Measurements from ENCODE around the gene HOATZ. TPM values are rescaled to one million over a fixed set of nuclear protein-coding genes. Genes with fewer than 3 reads are reported as not detected.

The HOATZ gene
- total RNA-seq, 1 donor from 2014 or later = not detected

DNA sequence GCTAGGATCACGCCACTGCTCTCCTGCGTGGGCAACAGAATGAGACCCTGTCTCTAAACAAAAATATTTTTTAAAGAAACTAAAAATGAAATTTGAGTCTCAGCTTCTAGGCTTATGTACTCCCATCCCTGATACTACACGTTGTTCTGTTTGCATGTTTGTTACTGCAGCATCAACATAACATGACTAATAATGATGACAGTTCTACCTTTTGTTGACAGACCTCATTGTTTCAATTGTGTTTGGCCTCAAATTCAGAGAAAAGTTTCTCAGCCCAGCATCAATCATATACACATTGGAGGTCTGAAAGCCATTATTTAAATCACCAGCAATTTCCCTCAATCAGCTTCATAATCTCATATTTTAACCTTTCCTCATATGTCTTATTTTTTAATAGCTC lies 46.7 kb downstream of the HOATZ start:
- Mint-ChIP-seq H3K4me1 (ENCODE audit: unreplicated experiment) (peaks cover 7% of the 10 kb centered on the region), H3K4me3 (ENCODE audit: unreplicated experiment) (no peak overlapping the region), H3K9me3 (ENCODE audit: unreplicated experiment) (no peaks in the 10 kb centered on the region), H3K27me3 (ENCODE audit: unreplicated experiment) (peaks cover 2% of the 10 kb centered on the region), H3K27ac (ENCODE audit: unreplicated experiment) (no peak overlapping the region), H3K36me3 (ENCODE audit: low read depth, unreplicated experiment) (peaks cover 27% of the 10 kb centered on the region)
- no peak for DNase-seq (ENCODE audit: low spot score)
- TF ChIP-seq, protein P1, sequence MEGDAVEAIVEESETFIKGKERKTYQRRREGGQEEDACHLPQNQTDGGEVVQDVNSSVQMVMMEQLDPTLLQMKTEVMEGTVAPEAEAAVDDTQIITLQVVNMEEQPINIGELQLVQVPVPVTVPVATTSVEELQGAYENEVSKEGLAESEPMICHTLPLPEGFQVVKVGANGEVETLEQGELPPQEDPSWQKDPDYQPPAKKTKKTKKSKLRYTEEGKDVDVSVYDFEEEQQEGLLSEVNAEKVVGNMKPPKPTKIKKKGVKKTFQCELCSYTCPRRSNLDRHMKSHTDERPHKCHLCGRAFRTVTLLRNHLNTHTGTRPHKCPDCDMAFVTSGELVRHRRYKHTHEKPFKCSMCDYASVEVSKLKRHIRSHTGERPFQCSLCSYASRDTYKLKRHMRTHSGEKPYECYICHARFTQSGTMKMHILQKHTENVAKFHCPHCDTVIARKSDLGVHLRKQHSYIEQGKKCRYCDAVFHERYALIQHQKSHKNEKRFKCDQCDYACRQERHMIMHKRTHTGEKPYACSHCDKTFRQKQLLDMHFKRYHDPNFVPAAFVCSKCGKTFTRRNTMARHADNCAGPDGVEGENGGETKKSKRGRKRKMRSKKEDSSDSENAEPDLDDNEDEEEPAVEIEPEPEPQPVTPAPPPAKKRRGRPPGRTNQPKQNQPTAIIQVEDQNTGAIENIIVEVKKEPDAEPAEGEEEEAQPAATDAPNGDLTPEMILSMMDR (IDR thresholded peaks at IDR 0.05; ENCODE audit: unreplicated experiment) = no peak

DNA sequence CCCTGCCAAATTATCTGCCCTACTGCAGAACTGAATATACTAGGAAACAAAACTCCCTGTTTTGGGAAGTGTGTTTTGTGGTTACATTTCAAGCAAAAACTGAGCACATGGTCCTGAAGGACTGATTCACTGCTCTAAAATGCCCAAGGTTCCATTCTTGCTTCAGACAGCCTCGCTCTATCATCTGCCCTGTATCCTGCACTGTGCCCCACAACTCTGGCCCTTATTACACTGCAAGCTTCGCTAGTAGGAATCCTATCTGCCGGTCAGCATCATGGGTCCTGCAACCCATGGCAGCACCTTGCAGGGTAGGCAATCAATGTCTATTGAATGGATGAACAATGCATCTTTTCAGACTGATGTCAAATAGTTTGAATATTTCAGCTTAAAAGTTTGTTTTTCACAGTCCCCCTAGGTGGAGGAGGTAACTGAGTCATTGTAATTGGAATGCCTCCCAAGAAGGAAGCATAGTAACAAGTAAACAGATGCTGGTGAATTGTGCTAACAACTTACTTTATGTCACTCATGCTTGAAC lies 47.3 kb downstream of the HOATZ start:
- TF ChIP-seq, protein P1 (IDR thresholded peaks at IDR 0.05; ENCODE audit: unreplicated experiment) = no peak
- Mint-ChIP-seq H3K36me3 (ENCODE audit: low read depth, unreplicated experiment) (peaks cover 22% of the 10 kb centered on the region), H3K27ac (ENCODE audit: unreplicated experiment) (no peak overlapping the region), H3K27me3 (ENCODE audit: unreplicated experiment) (peaks cover 2% of the 10 kb centered on the region), H3K4me1 (ENCODE audit: unreplicated experiment) (peaks cover 7% of the 10 kb centered on the region), H3K4me3 (ENCODE audit: unreplicated experiment) (no peak overlapping the region), H3K9me3 (ENCODE audit: unreplicated experiment) (no peaks in the 10 kb centered on the region)
- no peak for DNase-seq (ENCODE audit: low spot score)

DNA sequence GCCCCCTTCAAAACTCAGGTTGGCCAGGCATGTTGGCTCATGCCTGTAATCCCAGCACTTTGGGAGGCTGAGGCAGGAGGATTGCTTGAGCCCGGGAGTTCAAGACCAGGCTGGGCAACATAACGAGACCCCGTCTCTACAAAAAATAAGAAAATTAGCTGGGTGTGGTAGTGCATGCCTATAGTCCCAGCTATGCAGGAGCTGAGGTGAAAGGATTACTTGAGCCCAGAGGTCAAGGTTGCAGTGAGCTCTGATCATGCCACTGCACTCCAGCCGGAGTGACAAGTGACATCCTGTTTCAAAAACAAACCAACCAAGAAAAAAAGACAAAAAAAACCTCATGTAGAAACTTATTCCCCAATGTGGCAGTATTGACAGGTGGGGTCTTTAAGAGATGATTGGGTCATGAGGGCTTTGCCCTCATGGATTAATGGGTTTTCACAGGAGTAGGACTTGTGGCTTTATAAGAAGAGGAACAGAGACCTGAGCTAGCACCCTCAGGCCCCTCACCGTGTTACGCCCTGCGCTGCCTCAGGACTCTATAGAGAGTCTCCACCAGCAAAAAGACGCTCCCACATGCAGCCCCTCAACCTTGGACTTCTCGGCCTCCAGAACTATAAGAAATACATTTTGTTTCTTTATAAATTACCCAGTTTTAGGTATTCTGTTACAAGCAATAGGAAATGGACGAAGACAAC lies 48.3 kb downstream of the HOATZ start:
- TF ChIP-seq, protein P1 (IDR thresholded peaks at IDR 0.05; ENCODE audit: unreplicated experiment) = no peak
- Mint-ChIP-seq H3K27ac (ENCODE audit: unreplicated experiment) (no peak overlapping the region), H3K9me3 (ENCODE audit: unreplicated experiment) (no peaks in the 10 kb centered on the region), H3K4me3 (ENCODE audit: unreplicated experiment) (no peak overlapping the region), H3K27me3 (ENCODE audit: unreplicated experiment) (peaks cover 2% of the 10 kb centered on the region), H3K36me3 (ENCODE audit: low read depth, unreplicated experiment) (peaks cover 14% of the 10 kb centered on the region), H3K4me1 (ENCODE audit: unreplicated experiment) (peaks cover 7% of the 10 kb centered on the region)
- DNase-seq (ENCODE audit: low spot score) = no peak

DNA sequence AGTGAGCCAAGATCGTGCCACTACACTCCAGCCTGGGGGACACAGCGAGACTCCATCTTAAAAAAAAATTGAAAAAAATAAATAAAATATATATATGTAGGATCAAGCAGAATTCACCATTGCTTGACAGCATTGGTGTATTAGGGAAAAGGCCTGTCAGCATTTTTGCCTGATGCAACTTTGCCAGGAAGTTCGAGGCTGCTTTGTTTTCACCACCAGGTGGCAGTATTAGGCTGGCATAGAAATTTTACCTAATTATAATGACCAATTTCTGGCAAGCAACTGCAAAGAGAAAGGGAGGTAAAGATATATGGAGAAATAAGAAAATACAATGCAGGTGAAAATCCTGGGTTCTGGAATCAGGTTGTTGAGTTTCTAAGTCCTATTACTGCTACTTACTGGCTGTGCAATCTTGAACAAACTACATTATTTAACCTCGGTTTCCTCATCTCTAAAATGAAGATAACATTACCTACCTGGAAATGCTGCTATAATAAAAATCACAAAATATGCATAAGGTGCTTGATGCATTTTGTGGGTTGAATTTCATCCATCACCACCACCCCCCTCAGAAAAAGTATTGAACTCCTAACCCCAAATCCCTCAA lies 50.6 kb downstream of the HOATZ start:
- no peak overlapping the region for H3K4me3 Mint-ChIP-seq (ENCODE audit: unreplicated experiment)
- TF ChIP-seq, protein P1 (IDR thresholded peaks at IDR 0.05; ENCODE audit: unreplicated experiment) = peak; percentile 96
- peaks cover 2% of the 10 kb centered on the region for H3K27me3 Mint-ChIP-seq (ENCODE audit: unreplicated experiment)
- no peak overlapping the region for H3K27ac Mint-ChIP-seq (ENCODE audit: unreplicated experiment)
- peaks cover 11% of the 10 kb centered on the region for H3K36me3 Mint-ChIP-seq (ENCODE audit: low read depth, unreplicated experiment)
- H3K4me1 Mint-ChIP-seq (ENCODE audit: unreplicated experiment) = peaks cover under 1% of the 10 kb centered on the region
- no peaks in the 10 kb centered on the region for H3K9me3 Mint-ChIP-seq (ENCODE audit: unreplicated experiment)
- DNase-seq (ENCODE audit: low spot score) = peak; percentile 63

DNA sequence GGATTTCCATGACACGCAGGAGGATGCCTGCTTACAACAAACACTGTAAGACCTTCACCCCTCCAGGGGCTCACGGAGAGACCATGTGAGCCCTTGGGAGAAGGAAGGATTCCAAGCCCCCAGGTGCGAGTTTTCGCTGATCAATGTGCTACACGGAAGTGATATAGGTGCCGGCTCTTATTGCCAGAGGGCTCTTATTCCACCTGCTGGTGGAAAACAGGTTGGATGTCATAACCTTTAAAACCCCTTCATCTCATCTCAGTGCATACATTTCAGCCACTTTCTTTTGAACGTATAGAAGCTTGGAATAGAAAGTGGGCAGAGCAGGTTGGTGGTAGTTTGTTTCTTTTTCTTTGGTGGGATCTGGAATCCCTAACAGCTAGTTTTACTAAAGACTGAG lies 51.7 kb downstream of the HOATZ start:
- peaks cover 9% of the 10 kb centered on the region for H3K4me1 Mint-ChIP-seq (ENCODE audit: unreplicated experiment)
- H3K27me3 Mint-ChIP-seq (ENCODE audit: unreplicated experiment) = peaks cover 2% of the 10 kb centered on the region
- H3K9me3 Mint-ChIP-seq (ENCODE audit: unreplicated experiment) = no peaks in the 10 kb centered on the region
- DNase-seq (ENCODE audit: low spot score) = no peak
- TF ChIP-seq, protein P1 (IDR thresholded peaks at IDR 0.05; ENCODE audit: unreplicated experiment) = no peak
- H3K36me3 Mint-ChIP-seq (ENCODE audit: low read depth, unreplicated experiment) = peaks cover 7% of the 10 kb centered on the region
- H3K4me3 Mint-ChIP-seq (ENCODE audit: unreplicated experiment) = no peak overlapping the region
- H3K27ac Mint-ChIP-seq (ENCODE audit: unreplicated experiment) = no peak overlapping the region
